DND-41 (cell line): ENCODE measurements around the gene FAM83C.

Experiments used
- CTCF ChIP-seq: IDR thresholded peaks from 2 replicates; pipeline ENCODE4 v1.5.1; 2012; ENCODE audit warnings: borderline replicate concordance, low read length, moderate library complexity, mild to moderate bottlenecking; ENCODE audit not compliant: poor library complexity, severe bottlenecking; ENCODE audit errors: extremely low read depth
- EZH2 ChIP-seq: IDR thresholded peaks from 3 replicates; pipeline ENCODE4 v1.6.1; 2012; ENCODE audit warnings: borderline replicate concordance, low read depth, mild to moderate bottlenecking, moderate library complexity, low read length, inconsistent platforms; ENCODE audit not compliant: severe bottlenecking

- TF ChIP-seq CTCF = no peak
- no peak for TF ChIP-seq EZH2
These were observed 6.5 kb downstream of the FAM83C start for GRCh38 chr20:35285806-35286076.
